Endothelial cell of umbilical vein (primary cell): ENCODE measurements around the gene NPSR1. TPM values are rescaled to one million over a fixed set of nuclear protein-coding genes. Genes with fewer than 3 reads are reported as not detected.

Experiments used
- BruUV-seq: library from RNA; stranded (reverse); fragments of 400-500 nt; replicated peaks from 2 replicates; lab custom pipeline; 2021; lab: Mats Ljungman, UMichigan
- CTCF ChIA-PET: fragments of 300-600, 350-600 bp; sonication (Branson Sonifier 250); formaldehyde crosslinking; loops from one replicate; lab custom pipeline; 2021; ENCODE audit warnings: antibody characterized with exemption, inconsistent platforms; lab: Charles Lee
- POLR2A ChIA-PET: fragments of 300-600, 350-600 bp; sonication (Branson Sonifier 250); formaldehyde crosslinking; loops from one replicate; lab custom pipeline; 2021; ENCODE audit warnings: antibody characterized with exemption, inconsistent platforms; lab: Charles Lee
- DNase-seq: peaks from one replicate; pipeline ENCODE4 v3.0.0-alpha.2; 2011; ENCODE audit warnings: low read depth, low spot score
- FAIRE-seq: peaks from 2 replicates; lab custom pipeline; 2011; peaks lifted over from hg19 to GRCh38; lab: Jason Lieb, UNC
- H2AFZ ChIP-seq: 2 replicates; pipeline ENCODE4 v1.6.0; 2012; ENCODE audit warnings: low read depth, low read length, control low read depth, inconsistent platforms
- H3K27ac ChIP-seq: 2 replicates; pipeline ENCODE4 v1.5.1; 2011; ENCODE audit warnings: low read depth, mild to moderate bottlenecking, control low read depth, low read length, moderate library complexity; ENCODE audit not compliant: insufficient read depth
- H3K27me3 ChIP-seq, 2 experiments: 2 replicates each; pipeline versions ENCODE4 v1.6.0 to v1.6.1; 2011; ENCODE audit warnings: low read length in 2 of 2, mixed read lengths in 1 of 2; ENCODE audit not compliant: control insufficient read depth in 2 of 2, insufficient read depth in 2 of 2
- H3K36me3 ChIP-seq, 2 experiments: 2 replicates in 1 of 2; 3 replicates in 1 of 2; pipeline ENCODE4 v1.5.1; 2011; ENCODE audit warnings: low read length in 2 of 2, mild to moderate bottlenecking in 1 of 2, moderate library complexity in 1 of 2; ENCODE audit not compliant: control insufficient read depth in 2 of 2, insufficient read depth in 2 of 2; ENCODE audit errors: extremely low read depth in 1 of 2
- H3K4me1 ChIP-seq: 3 replicates; pipeline ENCODE4 v1.5.1; 2011; ENCODE audit warnings: mild to moderate bottlenecking, low read length; ENCODE audit not compliant: control insufficient read depth, insufficient read depth; ENCODE audit errors: extremely low read depth
- H3K4me2 ChIP-seq: 2 replicates; pipeline ENCODE4 v1.6.1; 2011; ENCODE audit warnings: low read length, control low read depth, mixed read lengths; ENCODE audit not compliant: insufficient read depth
- H3K4me3 ChIP-seq, 3 experiments: fragments of 200-600 bp in 1 of 3; sonication (generic), shearing (Covaris generic) in 1 of 3; replicated peaks in 1 of 3; 2 replicates each; pipeline ENCODE4 v1.5.1; 2011 to 2016; ENCODE audit warnings: control low read depth in 3 of 3, low read length in 3 of 3, mild to moderate bottlenecking in 2 of 3, inconsistent platforms in 1 of 3, low read depth in 1 of 3, moderate library complexity in 1 of 3; ENCODE audit not compliant: insufficient read depth in 1 of 3
- H3K79me2 ChIP-seq: 2 replicates; pipeline ENCODE4 v1.6.0; 2012; ENCODE audit warnings: low read length, inconsistent platforms; ENCODE audit not compliant: control insufficient read depth, insufficient read depth
- H3K9ac ChIP-seq: replicated peaks from 2 replicates; pipeline ENCODE3; 2011; ENCODE audit warnings: low read length, control low read depth; ENCODE audit not compliant: insufficient read depth; ENCODE audit errors: extremely low read depth
- H3K9me1 ChIP-seq: replicated peaks from 3 replicates; pipeline ENCODE4 v1.6.0; 2011; ENCODE audit warnings: mild to moderate bottlenecking, low read length; ENCODE audit not compliant: control insufficient read depth, insufficient read depth; ENCODE audit errors: extremely low read depth
- H3K9me3 ChIP-seq: replicated peaks from 2 replicates; pipeline ENCODE4 v1.5.1; 2012; ENCODE audit warnings: low read length, inconsistent platforms; ENCODE audit not compliant: control insufficient read depth, insufficient read depth
- H4K20me1 ChIP-seq: replicated peaks from 2 replicates; pipeline ENCODE3; 2011; ENCODE audit warnings: mild to moderate bottlenecking, low read length; ENCODE audit not compliant: control insufficient read depth, insufficient read depth; ENCODE audit errors: extremely low read depth
- CTCF ChIP-seq, 2 donors: IDR thresholded peaks; 1 replicate in 1 of 2; 2 replicates in 1 of 2; pipeline ENCODE4 v1.5.1; 2011; ENCODE audit warnings: low read length in 2 of 2, mild to moderate bottlenecking in 2 of 2, moderate library complexity in 2 of 2, control low read depth in 1 of 2, inconsistent platforms in 1 of 2, low read depth in 1 of 2; ENCODE audit not compliant: insufficient read depth in 1 of 2; ENCODE audit errors: extremely low read depth in 1 of 2
- EZH2 ChIP-seq: IDR thresholded peaks from 2 replicates; pipeline ENCODE4 v1.6.1; 2012; ENCODE audit warnings: borderline replicate concordance, low read depth, mild to moderate bottlenecking, moderate library complexity, low read length, inconsistent platforms; ENCODE audit not compliant: severe bottlenecking
- FOS ChIP-seq: IDR thresholded peaks from 2 replicates; pipeline ENCODE4 v1.6.1; 2011; ENCODE audit warnings: mild to moderate bottlenecking, low read length, moderate library complexity, borderline replicate concordance; ENCODE audit not compliant: insufficient read depth
- GATA2 ChIP-seq: IDR thresholded peaks from 2 replicates; pipeline ENCODE4 v1.7.0; 2011; ENCODE audit warnings: low read depth, mild to moderate bottlenecking, moderate library complexity, mixed read lengths, low read length; ENCODE audit not compliant: insufficient read length, insufficient read depth
- JUN ChIP-seq: IDR thresholded peaks from 2 replicates; pipeline ENCODE4 v1.6.1; 2011; ENCODE audit warnings: borderline replicate concordance, low read depth; ENCODE audit not compliant: insufficient read length, insufficient read depth
- MAX ChIP-seq: IDR thresholded peaks from 2 replicates; pipeline ENCODE4 v1.6.1; 2011; ENCODE audit not compliant: insufficient read depth, insufficient read length
- MYC ChIP-seq: IDR thresholded peaks from one replicate; pipeline ENCODE4 v1.6.1; 2011; ENCODE audit warnings: mild to moderate bottlenecking, low read depth, low read length
- POLR2A ChIP-seq: IDR thresholded peaks from 2 replicates; pipeline ENCODE4 v1.6.1; 2012; ENCODE audit warnings: low read depth, mild to moderate bottlenecking, control low read depth, low read length
- POLR2AphosphoS5 ChIP-seq: IDR thresholded peaks from 2 replicates; pipeline ENCODE4 v1.6.1; 2012; ENCODE audit warnings: low read depth, mild to moderate bottlenecking, control low read depth, low read length, moderate library complexity; ENCODE audit not compliant: insufficient read depth
- dilution Hi-C: fragments of 300-500 bp; cut with MboI; formaldehyde crosslinking; loops from one replicate; pipeline ENCODE4 v1.15.0; 2019; ENCODE audit warnings: low sequenced_read_pairs; ENCODE audit not compliant: extremely low pct_ligation_motif_present
- intact Hi-C: fragments of 100-400 bp; cut with micrococcal nuclease; formaldehyde crosslinking; loops from one replicate; pipeline ENCODE4 v1.10.0; 2022
- polyA plus RNA-seq, 4 experiments: library from polyadenylated mRNA; depleted of rRNA in 3 of 4; stranded (reverse) in 3 of 4; unstranded in 1 of 4; fragments of >200 nt; gene quantifications; 2 replicates each; pipeline versions ENCODE4 v1.2.1 to v1.2.3, GENCODE V29; 2011 to 2012; ENCODE audit warnings: missing spikeins in 1 of 4
- total RNA-seq: library from RNA; stranded (reverse); gene quantifications from 2 replicates; pipeline ENCODE4 v1.2.3, GENCODE V29; 2021

Gene NPSR1
- total and polyA plus RNA-seq, 2 donors (not counting 3 experiments of a cell fraction or from before 2014, with no cell fraction given) = not detected

DNA sequence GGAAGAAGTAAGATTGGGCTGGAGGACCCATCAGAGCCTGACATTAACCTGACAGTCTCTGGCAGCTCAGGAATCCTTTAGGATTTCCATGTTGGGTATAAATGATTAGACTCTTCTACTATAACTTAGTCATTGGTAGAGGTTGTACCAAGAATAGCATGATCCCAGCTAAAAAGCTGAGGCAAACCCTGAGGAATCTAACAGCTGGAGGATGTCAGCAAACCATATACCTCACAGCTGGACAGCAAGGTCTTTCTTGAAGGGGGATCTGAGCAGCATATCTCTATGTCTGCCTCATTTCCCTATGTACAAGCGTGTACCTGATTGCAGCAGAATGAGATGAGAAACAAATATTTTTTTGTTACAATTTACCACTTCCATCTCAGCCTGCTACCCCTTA lies 103.2 kb downstream of the NPSR1 start:
- Histone ChIP-seq H4K20me1 (no peaks in the 10 kb centered on the region), H3K4me2 (no peak overlapping the region), H3K9me3 (no peaks in the 10 kb centered on the region), H2AFZ (no peak overlapping the region), H3K9me1 (no peaks in the 10 kb centered on the region), H3K79me2 (no peaks in the 10 kb centered on the region), H3K36me3 (no peaks in the 10 kb centered on the region), H3K4me1 (no peaks in the 10 kb centered on the region), H3K4me3 (no peak overlapping the region), H3K27ac (no peak overlapping the region), H3K9ac (no peak overlapping the region), H3K27me3 (peaks cover 2 to 15% of the 10 kb centered on the region in 2 experiments)
- TF ChIP-seq POLR2A = no peak
- no peak for TF ChIP-seq POLR2AphosphoS5
- TF ChIP-seq JUN = no peak
- no peak for TF ChIP-seq MAX
- TF ChIP-seq CTCF (IDR thresholded peaks at IDR 0.05; ENCODE audit: extremely low read depth in 1 of 2, insufficient read depth in 1 of 2, low read depth in 1 of 2, low read length in 2 of 2) = no peak
- TF ChIP-seq GATA2 = no peak
- TF ChIP-seq MYC = no peak
- TF ChIP-seq EZH2 = no peak
- no peak for TF ChIP-seq FOS
- BruUV-seq = no TSS peak
- intact Hi-C loops = no loop called here
- dilution Hi-C loops = no loop called here
- no peak for FAIRE-seq
- CTCF ChIA-PET = interaction anchor here (1.4 to 1.7 kb wide), 4 partner anchors 9 to 759 kb away, joined by 3 to 5 read pairs (median 3); no protein-coding TSS in a partner anchor
- POLR2A ChIA-PET = no interaction called here
- DNase-seq = no peak
